GM12873 (cell line): Measurements from ENCODE around the gene NDRG2.

Source experiments
- CTCF ChIP-seq: IDR thresholded peaks from 2 replicates; pipeline ENCODE4 v1.5.1; 2012; ENCODE audit warnings: low read depth, mild to moderate bottlenecking, moderate library complexity, low read length, control low read depth; ENCODE audit not compliant: insufficient read depth; ENCODE audit errors: missing control alignments

Gene NDRG2

GRCh38 chr14:21014761-21015190 lies 10.1 kb downstream of the NDRG2 start:
- TF ChIP-seq CTCF = peak; percentile 88

DNA sequence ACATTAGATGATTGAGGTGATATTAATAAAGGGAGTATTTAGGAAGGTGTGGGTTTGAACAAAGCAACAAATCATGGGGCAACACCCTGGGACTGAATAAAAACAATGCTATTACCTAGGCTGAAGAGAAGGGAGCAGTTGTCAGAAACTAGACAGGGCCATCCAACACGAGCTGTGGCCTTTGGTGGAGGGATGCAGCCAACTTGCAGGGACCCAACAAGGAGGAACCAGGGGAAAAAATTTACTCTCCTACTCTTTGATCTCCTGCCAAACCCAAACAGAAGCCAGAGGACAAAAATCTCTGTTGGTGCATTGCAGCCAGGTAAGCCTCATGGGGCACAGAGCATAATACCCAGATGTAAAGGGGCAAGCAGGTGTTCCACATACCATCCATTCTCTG lies 13.7 kb downstream of the NDRG2 start:
- TF ChIP-seq CTCF = no peak

DNA sequence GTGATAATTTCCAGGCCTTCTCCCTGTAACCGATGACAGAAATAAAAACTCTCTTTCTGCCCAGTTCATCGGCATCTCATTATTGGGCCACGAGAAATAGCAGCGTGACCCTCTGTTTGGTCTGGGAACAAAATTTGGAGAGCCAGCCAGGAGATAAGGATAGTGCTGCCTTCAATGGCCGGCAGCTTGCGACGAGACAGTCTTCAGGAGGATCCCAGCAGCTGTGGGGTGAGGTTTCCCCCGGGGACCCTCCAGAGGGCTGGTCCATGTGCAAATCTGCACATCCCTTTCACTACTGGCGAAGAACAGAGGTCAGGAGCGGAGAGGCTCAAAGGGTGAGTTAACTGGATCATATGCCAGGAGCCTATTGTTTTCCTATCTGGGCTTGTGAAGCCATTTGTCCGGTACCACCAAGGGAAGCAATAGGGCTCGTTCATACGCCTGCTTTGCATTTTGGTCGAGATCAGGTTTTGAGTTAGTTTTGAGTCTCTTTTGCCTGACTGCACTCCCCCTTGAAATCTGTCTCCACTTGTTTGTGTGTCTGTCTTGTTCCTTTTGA lies 21.0 kb downstream of the NDRG2 start:
- no peak for TF ChIP-seq CTCF

GRCh38 chr14:21001218-21001617 lies 23.6 kb downstream of the NDRG2 start:
- no peak for TF ChIP-seq CTCF

- TF ChIP-seq CTCF = no peak
Measured at GRCh38 chr14:20999591-20999990, 25.3 kb downstream of the NDRG2 start.

- TF ChIP-seq CTCF = no peak
Measured at GRCh38 chr14:20998674-20999366, 26.0 kb downstream of the NDRG2 start, which contains the start of gene SLC39A2. SLC39A2 (plus strand) TSS chr14:20999293; CDS start chr14:20999447, 154 bp downstream.

DNA sequence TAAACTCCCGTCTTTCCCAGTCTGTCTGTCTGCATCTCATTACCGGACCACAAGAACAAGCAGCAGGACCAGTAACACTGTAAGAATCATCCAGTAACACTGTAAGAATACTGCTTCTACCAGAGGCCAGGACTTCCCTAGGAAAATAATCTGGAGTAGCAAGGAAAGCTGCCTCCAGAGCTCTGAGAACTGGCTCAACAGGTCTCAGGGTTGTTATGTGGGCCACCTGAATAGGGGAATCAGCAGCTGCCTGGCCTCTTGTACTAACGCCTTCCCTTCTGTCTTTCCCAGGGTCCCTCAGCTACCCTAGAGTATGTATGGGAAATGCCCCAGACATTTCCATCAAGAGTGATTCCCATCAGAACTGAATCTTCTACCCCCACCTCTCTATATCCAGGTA lies 26.7 kb downstream of the NDRG2 start:
- no peak for TF ChIP-seq CTCF
